ENCODE results near the gene GPR146.

The GPR146 gene

DNA sequence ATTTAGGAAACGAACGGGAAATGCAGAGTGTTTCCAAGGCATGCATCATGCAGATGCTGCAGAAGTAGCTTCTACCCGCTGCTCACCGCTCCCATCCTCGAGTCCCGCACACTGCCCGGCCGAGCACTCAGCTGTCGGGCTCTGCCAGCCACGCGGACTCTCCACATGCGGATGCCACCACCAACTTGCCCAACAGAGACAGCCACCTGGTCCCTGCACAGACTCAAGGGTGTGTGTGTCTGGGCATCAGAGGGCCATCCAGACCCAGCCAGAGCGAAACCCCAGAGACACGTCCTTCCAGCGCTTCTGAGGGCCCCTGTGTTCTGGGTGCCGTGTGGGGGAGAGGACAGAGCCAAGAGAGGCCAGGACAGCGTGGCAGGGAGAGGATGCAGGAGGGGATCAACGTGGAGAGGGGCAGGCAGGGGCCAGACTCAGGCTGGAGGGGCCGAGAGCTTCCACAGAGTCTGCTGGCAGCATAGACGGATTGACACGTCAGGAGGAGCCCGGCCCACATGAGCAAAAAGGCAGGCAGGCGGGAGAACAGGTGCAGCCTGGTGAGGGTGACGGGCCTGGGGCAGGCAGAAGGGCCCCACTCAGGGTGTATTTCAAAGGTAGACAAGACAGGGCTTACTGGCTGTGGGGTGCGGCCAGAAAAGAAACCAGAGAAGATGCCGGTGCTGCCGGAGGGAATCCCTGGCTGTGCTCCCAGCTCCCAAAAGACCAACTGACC lies 61.9 kb downstream of the GPR146 start:
- DNase-seq (ENCODE audit: low spot score) = no peak

- no peak for DNase-seq (ENCODE audit: low spot score)
These were observed 62.6 kb downstream of the GPR146 start for GRCh38 chr7:1106793-1107421.

DNA sequence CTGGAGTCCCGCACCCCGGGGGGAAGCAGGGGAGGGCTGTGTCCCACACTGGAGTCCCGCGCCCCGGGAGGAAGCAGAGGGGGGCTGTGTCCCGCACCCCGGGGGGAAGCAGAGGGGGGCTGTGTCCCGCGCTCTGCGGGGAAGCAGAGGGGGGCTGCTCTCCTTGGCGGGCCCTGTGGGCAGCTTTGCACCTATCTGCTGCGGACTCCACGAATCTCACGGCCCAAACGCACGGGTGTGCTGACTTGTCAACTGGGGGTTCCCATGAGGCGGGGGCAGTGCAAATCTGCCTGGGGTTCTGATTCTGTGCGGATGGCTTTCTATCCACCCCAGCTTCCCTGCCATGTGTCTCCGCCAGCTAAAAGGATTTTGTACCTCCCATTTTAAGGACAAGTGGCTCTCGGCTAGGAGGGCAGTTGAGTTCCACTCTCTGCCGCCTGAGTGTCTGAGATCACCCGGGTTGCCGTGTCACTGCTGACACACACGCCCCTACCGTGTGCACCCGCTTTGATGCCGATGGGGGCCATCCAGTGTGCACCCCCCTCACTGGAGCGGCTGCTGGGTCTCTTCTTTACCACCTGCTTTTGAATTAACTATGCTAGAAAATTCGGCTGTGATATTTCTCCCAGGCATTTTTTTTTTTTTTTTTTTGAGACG lies 64.0 kb downstream of the GPR146 start:
- no peak for DNase-seq (ENCODE audit: low spot score)
